ENCODE measurements around the gene TMEFF1. TPM values are rescaled to one million over a fixed set of nuclear protein-coding genes. Genes with fewer than 3 reads are reported as not detected.
A peak's percentile ranks its signal among the peaks of the same experiment; 100 is the strongest.

Gene TMEFF1
- total RNA-seq, 1 experiment from 2014 or later, result 65.5 TPM

- no peak overlapping the region for H2BK12ac ChIP-seq (ENCODE audit: insufficient read length, low read depth, low read length)
- Mint-ChIP-seq H3K4me1 (peaks cover 37 to 50% of the 10 kb centered on the region in 2 experiments), H3K9me3 (peaks cover 2 to 6% of the 10 kb centered on the region in 2 experiments; a peak in 3 of 5 replicates), H3K27me3 (ENCODE audit: low read depth) (no peaks in the 10 kb centered on the region), H3K27ac (peak overlapping the region in 2 of 3 experiments; percentile 51 to 87; a peak in 4 of 7 replicates), H3K36me3 (ENCODE audit: insufficient read depth in 1 of 3, low read depth in 3 of 3) (peaks cover 0 to 5% (median 0%) of the 10 kb centered on the region in 3 experiments; a peak in 1 of 7 replicates), H3K4me3 (peak overlapping the region; percentile 62 to 70)
- H2BK5ac ChIP-seq (ENCODE audit: insufficient read length, low read length), result no peak overlapping the region
- no peaks in the 10 kb centered on the region for H3K79me1 ChIP-seq (ENCODE audit: insufficient read depth, low read depth, low read length, poor library complexity, severe bottlenecking)
- H3K9ac ChIP-seq (ENCODE audit: extremely low read depth, insufficient read length, low read length), result peak overlapping the region; percentile 23
- H3K23ac ChIP-seq (ENCODE audit: insufficient read length, low read depth, low read length), result no peak overlapping the region
- peaks cover 5% of the 10 kb centered on the region; the same call in 1 of the 2 replicates for H3K4me1 ChIP-seq (ENCODE audit: insufficient read depth, low read length)
- H2BK20ac ChIP-seq (ENCODE audit: low read depth, low read length, poor library complexity, severe bottlenecking), result no peak overlapping the region
- DNase-seq, result peak; percentile 98
- no peak overlapping the region for H2AFZ ChIP-seq (ENCODE audit: low read length)
- WGBS (ENCODE audit: extremely low coverage, insufficient read length, low lambda C conversion rate), result no CpG with 5 or more reads among the region's 41 CpGs
- peaks cover 3% of the 10 kb centered on the region for H3K23me2 ChIP-seq (ENCODE audit: insufficient read length, low read depth, low read length, poor library complexity, severe bottlenecking)
- H4K20me1 ChIP-seq (ENCODE audit: control insufficient read depth, insufficient read depth, insufficient read length), result no peaks in the 10 kb centered on the region
- H2BK120ac ChIP-seq (ENCODE audit: low read depth, low read length, poor library complexity, severe bottlenecking), result no peak overlapping the region
- no peak overlapping the region for H3K4ac ChIP-seq (ENCODE audit: low read depth, low read length)
- H4K5ac ChIP-seq (ENCODE audit: insufficient read length, low read depth, low read length), result no peak overlapping the region
- no peak overlapping the region for H3K27ac ChIP-seq (ENCODE audit: insufficient read length, low read depth, low read length)
- no peaks in the 10 kb centered on the region for H3K9me3 ChIP-seq (ENCODE audit: control insufficient read depth, low read depth, low read length)
- H4K91ac ChIP-seq (ENCODE audit: insufficient read length, low read depth, low read length), result no peak overlapping the region
- H2BK15ac ChIP-seq (ENCODE audit: low read depth, low read length), result no peak overlapping the region
- H3K14ac ChIP-seq (ENCODE audit: insufficient read depth, low read length), result no peak overlapping the region
- H4K8ac ChIP-seq (replicated peaks; ENCODE audit: insufficient read length, low read depth, low read length), result no peak overlapping the region
- H3K27me3 ChIP-seq (ENCODE audit: insufficient read depth, low read length), result no peaks in the 10 kb centered on the region
- no peak overlapping the region for H3T11ph ChIP-seq (ENCODE audit: low read length)
- H3K56ac ChIP-seq (ENCODE audit: insufficient read length, low read depth, low read length), result no peak overlapping the region
- no peaks in the 10 kb centered on the region for H3K79me2 ChIP-seq (ENCODE audit: insufficient read depth, low read length)
- H3K4me2 ChIP-seq (ENCODE audit: insufficient read depth, insufficient read length, low read length), result peak overlapping the region; percentile 58
- no peak overlapping the region for H2AK5ac ChIP-seq (ENCODE audit: insufficient read length, low read length)
- no peak for TF ChIP-seq CTCF (conservative IDR thresholded peaks at IDR 0.05)
- no peak overlapping the region for H3K18ac ChIP-seq (ENCODE audit: insufficient read length, low read depth, low read length)
These were observed 125.7 kb downstream of the TMEFF1 start for GRCh38 chr9:100598641-100599145.
